Keratinocyte (primary cell): ENCODE data around the gene PARD3. TPM values are rescaled to one million over a fixed set of nuclear protein-coding genes. Genes with fewer than 3 reads are reported as not detected.

ENCODE experiments used
- DNase-seq: peaks from one replicate; pipeline ENCODE4 v3.0.0-alpha.2; 2011; ENCODE audit warnings: low read depth, missing footprints, low spot score
- FAIRE-seq: peaks from 2 replicates; lab custom pipeline; 2011; peaks lifted over from hg19 to GRCh38; lab: Jason Lieb, UNC
- H2AFZ ChIP-seq: 2 replicates; pipeline ENCODE4 v1.6.0; 2012; ENCODE audit warnings: low read length, control low read depth, inconsistent platforms; ENCODE audit not compliant: control insufficient read depth
- H3K27ac ChIP-seq: 2 replicates; pipeline ENCODE4 v1.5.1; 2011; ENCODE audit warnings: low read length; ENCODE audit not compliant: control insufficient read depth, insufficient read depth
- H3K27me3 ChIP-seq: 3 replicates; pipeline ENCODE4 v1.6.0; 2011; ENCODE audit warnings: low read length; ENCODE audit not compliant: control insufficient read depth, insufficient read depth; ENCODE audit errors: extremely low read depth
- H3K36me3 ChIP-seq, 2 experiments: 2 replicates in 1 of 2; 3 replicates in 1 of 2; pipeline ENCODE4 v1.5.1; 2011; ENCODE audit warnings: low read length in 2 of 2, mild to moderate bottlenecking in 1 of 2; ENCODE audit not compliant: control insufficient read depth in 2 of 2, insufficient read depth in 2 of 2; ENCODE audit errors: extremely low read depth in 1 of 2
- H3K4me1 ChIP-seq: 3 replicates; pipeline ENCODE4 v1.5.1; 2011; ENCODE audit warnings: low read length; ENCODE audit not compliant: control insufficient read depth, insufficient read depth; ENCODE audit errors: extremely low read depth
- H3K4me2 ChIP-seq: 3 replicates; pipeline ENCODE4 v1.6.0; 2011; ENCODE audit warnings: low read depth, low read length; ENCODE audit not compliant: control insufficient read depth, insufficient read depth; ENCODE audit errors: extremely low read depth
- H3K4me3 ChIP-seq, 3 experiments: fragments of 200-600 bp in 1 of 3; sonication (generic) in 1 of 3; 2 replicates in 2 of 3; 3 replicates in 1 of 3; pipeline ENCODE4 v1.5.1; 2011 to 2016; ENCODE audit warnings: low read length in 3 of 3, mild to moderate bottlenecking in 3 of 3, control low read depth in 2 of 3, inconsistent platforms in 1 of 3, low read depth in 1 of 3, mixed read lengths in 1 of 3, mixed run types in 1 of 3, moderate library complexity in 1 of 3; ENCODE audit not compliant: control insufficient read depth in 2 of 3, insufficient read depth in 2 of 3; ENCODE audit errors: extremely low read depth in 1 of 3
- H3K79me2 ChIP-seq: 2 replicates; pipeline ENCODE4 v1.6.0; 2012; ENCODE audit warnings: low read length; ENCODE audit not compliant: control insufficient read depth, insufficient read depth
- H3K9ac ChIP-seq: 3 replicates; pipeline ENCODE4 v1.6.0; 2011; ENCODE audit warnings: low read length; ENCODE audit not compliant: control insufficient read depth, insufficient read depth; ENCODE audit errors: extremely low read depth
- H3K9me1 ChIP-seq: 3 replicates; pipeline ENCODE4 v1.6.0; 2011; ENCODE audit warnings: low read length; ENCODE audit not compliant: control insufficient read depth, insufficient read depth; ENCODE audit errors: extremely low read depth
- H3K9me3 ChIP-seq: 2 replicates; pipeline ENCODE4 v1.5.1; 2012; ENCODE audit warnings: low read depth, low read length; ENCODE audit not compliant: control insufficient read depth
- H4K20me1 ChIP-seq: 3 replicates; pipeline ENCODE4 v1.6.0; 2011; ENCODE audit warnings: low read length; ENCODE audit not compliant: control insufficient read depth, insufficient read depth; ENCODE audit errors: extremely low read depth
- EZH2 ChIP-seq: IDR thresholded peaks from one replicate; pipeline ENCODE4 v1.6.1; 2012; ENCODE audit warnings: inconsistent platforms, mild to moderate bottlenecking, low read length, moderate library complexity
- dilution Hi-C: fragments of 300-500 bp; cut with MboI; formaldehyde crosslinking; loops from one replicate; pipeline ENCODE4 v1.7.0; 2020; ENCODE audit warnings: low sequenced_read_pairs; ENCODE audit not compliant: extremely low pct_ligation_motif_present
- polyA plus RNA-seq, 5 experiments: library from polyadenylated mRNA; depleted of rRNA in 3 of 5; stranded (reverse) in 3 of 5; stranded (forward) in 1 of 5; unstranded in 1 of 5; fragments of >200 nt; gene quantifications; 1 replicate in 1 of 5; 2 replicates in 3 of 5; 3 replicates in 1 of 5; pipeline versions ENCODE4 v1.2.1 to v1.2.3, GENCODE V29; 2011 to 2012; ENCODE audit warnings: missing spikeins in 2 of 5, low read depth in 1 of 5, low replicate concordance in 1 of 5
- TF ChIP-seq, protein P1 (sequence below), 3 experiments: IDR thresholded peaks in 1 of 3; conservative IDR thresholded peaks in 1 of 3; optimal IDR thresholded peaks in 1 of 3; 2 replicates in 2 of 3; 3 replicates in 1 of 3; pipeline versions ENCODE3 to v1.5.1; 2011; ENCODE audit warnings: low read length in 3 of 3, mild to moderate bottlenecking in 3 of 3, moderate library complexity in 2 of 3, control low read depth in 1 of 3, inconsistent platforms in 1 of 3; ENCODE audit not compliant: insufficient read depth in 2 of 3; ENCODE audit errors: extremely low read depth in 1 of 3

PARD3 gene
- polyA plus RNA-seq, 1 donor (not counting 4 experiments of a cell fraction or from before 2014, with no cell fraction given) = 46.4 TPM

DNA sequence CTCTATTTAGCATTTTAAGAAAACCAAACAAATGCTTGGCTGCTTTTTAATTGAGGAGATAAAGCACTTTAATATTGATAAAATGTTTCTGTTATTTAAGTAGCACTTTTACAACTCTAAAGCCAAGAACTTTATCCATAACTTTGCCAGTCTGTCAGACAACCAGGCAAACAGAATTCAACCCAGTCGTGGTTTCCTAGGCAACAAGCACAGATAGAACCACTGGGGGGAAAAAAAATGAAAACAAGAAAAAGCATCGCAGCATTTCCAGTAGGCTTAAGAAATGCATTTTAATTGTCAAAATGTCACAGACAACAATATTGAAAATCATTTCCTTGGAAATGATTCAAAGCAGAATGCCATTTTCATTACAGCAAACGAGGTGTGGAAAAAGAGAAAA lies 323.4 kb downstream of the PARD3 start:
- no peaks in the 10 kb centered on the region for H3K9me1 ChIP-seq
- H3K4me2 ChIP-seq = peak overlapping the region; percentile 78
- no peaks in the 10 kb centered on the region for H3K9me3 ChIP-seq
- no peaks in the 10 kb centered on the region for H3K27me3 ChIP-seq
- TF ChIP-seq EZH2 = no peak
- TF ChIP-seq, protein P1, sequence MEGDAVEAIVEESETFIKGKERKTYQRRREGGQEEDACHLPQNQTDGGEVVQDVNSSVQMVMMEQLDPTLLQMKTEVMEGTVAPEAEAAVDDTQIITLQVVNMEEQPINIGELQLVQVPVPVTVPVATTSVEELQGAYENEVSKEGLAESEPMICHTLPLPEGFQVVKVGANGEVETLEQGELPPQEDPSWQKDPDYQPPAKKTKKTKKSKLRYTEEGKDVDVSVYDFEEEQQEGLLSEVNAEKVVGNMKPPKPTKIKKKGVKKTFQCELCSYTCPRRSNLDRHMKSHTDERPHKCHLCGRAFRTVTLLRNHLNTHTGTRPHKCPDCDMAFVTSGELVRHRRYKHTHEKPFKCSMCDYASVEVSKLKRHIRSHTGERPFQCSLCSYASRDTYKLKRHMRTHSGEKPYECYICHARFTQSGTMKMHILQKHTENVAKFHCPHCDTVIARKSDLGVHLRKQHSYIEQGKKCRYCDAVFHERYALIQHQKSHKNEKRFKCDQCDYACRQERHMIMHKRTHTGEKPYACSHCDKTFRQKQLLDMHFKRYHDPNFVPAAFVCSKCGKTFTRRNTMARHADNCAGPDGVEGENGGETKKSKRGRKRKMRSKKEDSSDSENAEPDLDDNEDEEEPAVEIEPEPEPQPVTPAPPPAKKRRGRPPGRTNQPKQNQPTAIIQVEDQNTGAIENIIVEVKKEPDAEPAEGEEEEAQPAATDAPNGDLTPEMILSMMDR (optimal IDR thresholded peaks at IDR 0.05 in 1 of 3, IDR thresholded peaks at IDR 0.05 in 1 of 3, conservative IDR thresholded peaks at IDR 0.05 in 1 of 3; ENCODE audit: extremely low read depth in 1 of 3, insufficient read depth in 2 of 3, low read length in 3 of 3) = no peak
- peaks cover 11% of the 10 kb centered on the region for H3K79me2 ChIP-seq
- dilution Hi-C loops = no loop called here
- peaks cover 33% of the 10 kb centered on the region for H3K4me1 ChIP-seq
- peak overlapping the region; percentile 92 for H3K27ac ChIP-seq
- FAIRE-seq = no peak
- no peaks in the 10 kb centered on the region for H4K20me1 ChIP-seq
- no peaks in the 10 kb centered on the region for H3K36me3 ChIP-seq
- no peak for DNase-seq
- no peak overlapping the region for H2AFZ ChIP-seq
- H3K4me3 ChIP-seq = peak overlapping the region in 2 of 3 experiments; percentile 25 to 39
- H3K9ac ChIP-seq = peak overlapping the region; percentile 69

DNA sequence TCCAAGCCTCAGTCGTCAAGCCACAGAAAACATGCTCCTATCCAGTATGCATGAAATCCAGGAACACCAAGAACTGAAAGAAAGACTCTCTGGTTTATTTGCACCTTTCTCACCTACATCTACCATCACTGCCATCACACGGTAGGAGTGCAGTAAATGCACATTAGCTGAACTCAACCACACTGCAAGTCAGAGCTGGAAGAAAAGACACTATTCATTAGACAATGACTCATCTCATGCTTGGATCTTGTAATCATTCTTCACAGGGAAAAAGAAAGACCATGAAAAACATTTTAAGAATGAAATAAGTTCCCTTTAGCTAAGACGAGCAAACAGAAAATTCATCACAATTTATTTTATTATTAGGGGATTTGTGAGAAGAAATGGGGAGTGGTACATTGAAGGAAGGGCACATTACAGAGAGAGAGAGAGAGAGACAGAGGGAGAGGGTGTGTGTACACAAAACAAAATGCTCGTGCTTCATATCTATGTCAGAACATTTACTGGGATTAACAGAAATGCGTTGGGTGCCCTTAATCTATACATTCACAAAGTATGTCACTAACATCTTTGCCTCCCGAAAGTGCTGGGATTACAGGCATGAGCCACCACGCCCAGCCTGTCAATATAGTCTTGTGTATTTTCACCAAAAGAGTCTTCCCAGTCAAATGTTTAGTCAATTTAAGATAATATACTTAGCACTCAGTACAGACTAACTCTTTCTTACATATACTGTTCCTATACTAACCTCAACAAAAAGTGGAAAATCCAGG lies 324.9 kb downstream of the PARD3 start:
- dilution Hi-C loops = no loop called here
- TF ChIP-seq EZH2 = no peak
- TF ChIP-seq, protein P1 (optimal IDR thresholded peaks at IDR 0.05 in 1 of 3, IDR thresholded peaks at IDR 0.05 in 1 of 3, conservative IDR thresholded peaks at IDR 0.05 in 1 of 3; ENCODE audit: extremely low read depth in 1 of 3, insufficient read depth in 2 of 3, low read length in 3 of 3) = peak in 2 of 3 experiments; percentile 58 to 62
- Histone ChIP-seq H3K36me3 (no peaks in the 10 kb centered on the region), H3K9me3 (no peaks in the 10 kb centered on the region), H3K9ac (peak overlapping the region; percentile 68), H3K4me2 (peak overlapping the region; percentile 81), H3K79me2 (peaks cover 8% of the 10 kb centered on the region), H2AFZ (peak overlapping the region; percentile 14), H3K4me1 (peaks cover 33% of the 10 kb centered on the region), H3K27ac (peak overlapping the region; percentile 92), H4K20me1 (no peaks in the 10 kb centered on the region), H3K27me3 (no peaks in the 10 kb centered on the region), H3K4me3 (peak overlapping the region in 2 of 3 experiments; percentile 26 to 56), H3K9me1 (peaks cover 2% of the 10 kb centered on the region)
- DNase-seq = peak; percentile 59
- FAIRE-seq = peak; percentile 97
